Thyroid gland (tissue), 4 donors: ENCODE results near the gene MAJIN. TPM values are rescaled to one million over a fixed set of nuclear protein-coding genes. Genes with fewer than 3 reads are reported as not detected.
A peak's percentile ranks its signal among the peaks of the same experiment; 100 is the strongest.

Source experiments
- DNase-seq, 2 donors: peaks; one replicate each; pipeline ENCODE4 v3.0.0-alpha.2; 2019
- H3K27ac ChIP-seq, 3 donors: fragments of 200-600 bp; sonication (generic); 1 replicate in 2 of 3; 2 replicates in 1 of 3; pipeline ENCODE4 v1.5.1; 2016 to 2019; ENCODE audit warnings: mild to moderate bottlenecking in 1 of 3, moderate library complexity in 1 of 3
- H3K27me3 ChIP-seq: fragments of 200-600 bp; sonication (generic); one replicate; pipeline ENCODE4 v1.5.1; 2019
- H3K36me3 ChIP-seq, 2 donors: fragments of 200-600 bp; sonication (generic); one replicate each; pipeline ENCODE4 v1.5.1; 2016 to 2019
- H3K4me1 ChIP-seq, 2 donors: fragments of 200-600 bp; sonication (generic); one replicate each; pipeline ENCODE4 v1.5.1; 2017 to 2019
- H3K4me3 ChIP-seq, 3 donors: fragments of 200-600 bp; sonication (generic); replicated peaks in 1 of 3; 1 replicate in 2 of 3; 2 replicates in 1 of 3; pipeline ENCODE4 v1.5.1; 2016; ENCODE audit warnings: mild to moderate bottlenecking in 1 of 3
- H3K9me3 ChIP-seq: fragments of 200-600 bp; sonication (generic); one replicate; pipeline ENCODE4 v1.5.1; 2017
- POLR2A ChIP-seq, 2 donors: fragments of 450-650 bp; IDR thresholded peaks; one replicate each; pipeline ENCODE4 v1.6.1; 2017; ENCODE audit warnings: antibody characterized with exemption in 2 of 2, mild to moderate bottlenecking in 2 of 2, moderate library complexity in 1 of 2
- WGBS, 2 donors: methylation state at CpG; one replicate each; pipeline ENCODE4 v1.1.5; 2017; 5-methylcytosine and 5-hydroxymethylcytosine counted together
- intact Hi-C: fragments of 100-400 bp; cut with DNase I; formaldehyde crosslinking; loops from one replicate; pipeline ENCODE4 v1.15.1; 2023
- total RNA-seq, 4 donors: library from RNA; depleted of rRNA; stranded (reverse); fragments of >200 nt; gene quantifications; one replicate each; pipeline ENCODE4 v1.2.3, GENCODE V29; 2016
- TF ChIP-seq, protein P1 (sequence below), 6 experiments: fragments of 200-600 bp in 3 of 6; fragments of 450-650 bp in 3 of 6; sonication (generic) in 3 of 6; IDR thresholded peaks; one replicate each; pipeline ENCODE4 v1.5.1; 2016 to 2019; ENCODE audit warnings: antibody characterized with exemption in 6 of 6, mild to moderate bottlenecking in 2 of 6, inconsistent platforms in 1 of 6, moderate library complexity in 1 of 6

The MAJIN gene
- total RNA-seq, 4 donors from 2014 or later = 0.27 TPM; not detected in 3

DNA sequence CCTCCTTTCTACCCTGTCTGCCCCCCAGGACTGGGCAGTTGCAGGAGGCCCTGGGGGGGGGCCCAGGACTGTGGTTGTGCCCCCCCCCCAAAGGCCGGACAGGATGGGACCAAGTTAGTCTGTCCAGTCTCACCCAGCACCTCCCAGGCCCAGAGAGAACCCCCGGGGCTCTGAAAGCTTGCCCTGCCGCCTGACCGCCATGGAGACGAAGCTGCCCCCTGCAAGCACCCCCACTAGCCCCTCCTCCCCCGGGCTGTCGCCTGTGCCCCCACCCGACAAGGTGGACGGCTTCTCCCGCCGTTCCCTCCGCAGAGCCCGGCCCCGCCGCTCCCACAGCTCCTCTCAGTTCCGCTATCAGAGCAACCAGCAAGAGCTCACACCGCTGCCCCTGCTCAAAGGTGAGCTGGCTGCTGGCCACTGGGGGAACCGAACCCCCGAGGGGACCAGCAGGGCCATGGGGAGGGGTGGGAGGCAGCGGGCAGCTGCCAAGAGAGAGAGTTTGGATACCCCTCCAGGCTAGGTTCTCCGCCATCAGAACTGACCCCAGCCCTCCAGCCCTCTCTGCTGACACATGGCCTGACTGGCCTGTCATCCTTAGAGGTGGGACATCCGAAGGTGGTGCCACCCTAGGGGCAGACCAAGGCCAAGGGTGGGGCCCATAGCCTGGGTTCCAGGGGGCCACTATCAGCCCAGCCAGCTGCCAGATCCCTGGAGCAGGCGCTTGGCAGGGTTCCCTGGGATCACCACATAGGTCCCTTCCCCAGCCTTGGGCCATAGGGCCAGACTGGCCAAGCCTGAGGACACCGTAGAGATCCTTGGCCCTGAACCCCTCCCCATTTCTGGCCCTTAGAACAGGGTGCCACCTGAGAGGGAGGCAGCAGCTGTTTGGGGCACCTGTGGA is 46.1 kb downstream of the MAJIN start:
- H3K27me3 ChIP-seq = no peaks in the 10 kb centered on the region
- H3K27ac ChIP-seq = no peak overlapping the region
- WGBS, 2 donors = 49 to 64% methylated on average over 4 to 19 of the region's 24 CpGs
- no peaks in the 10 kb centered on the region for H3K9me3 ChIP-seq
- H3K36me3 ChIP-seq = peaks cover 11 to 30% of the 10 kb centered on the region in 2 donors
- H3K4me3 ChIP-seq = peak overlapping the region in 1 of 3 donors; percentile 92
- TF ChIP-seq POLR2A (IDR thresholded peaks at IDR 0.05) = no peak
- TF ChIP-seq, protein P1, sequence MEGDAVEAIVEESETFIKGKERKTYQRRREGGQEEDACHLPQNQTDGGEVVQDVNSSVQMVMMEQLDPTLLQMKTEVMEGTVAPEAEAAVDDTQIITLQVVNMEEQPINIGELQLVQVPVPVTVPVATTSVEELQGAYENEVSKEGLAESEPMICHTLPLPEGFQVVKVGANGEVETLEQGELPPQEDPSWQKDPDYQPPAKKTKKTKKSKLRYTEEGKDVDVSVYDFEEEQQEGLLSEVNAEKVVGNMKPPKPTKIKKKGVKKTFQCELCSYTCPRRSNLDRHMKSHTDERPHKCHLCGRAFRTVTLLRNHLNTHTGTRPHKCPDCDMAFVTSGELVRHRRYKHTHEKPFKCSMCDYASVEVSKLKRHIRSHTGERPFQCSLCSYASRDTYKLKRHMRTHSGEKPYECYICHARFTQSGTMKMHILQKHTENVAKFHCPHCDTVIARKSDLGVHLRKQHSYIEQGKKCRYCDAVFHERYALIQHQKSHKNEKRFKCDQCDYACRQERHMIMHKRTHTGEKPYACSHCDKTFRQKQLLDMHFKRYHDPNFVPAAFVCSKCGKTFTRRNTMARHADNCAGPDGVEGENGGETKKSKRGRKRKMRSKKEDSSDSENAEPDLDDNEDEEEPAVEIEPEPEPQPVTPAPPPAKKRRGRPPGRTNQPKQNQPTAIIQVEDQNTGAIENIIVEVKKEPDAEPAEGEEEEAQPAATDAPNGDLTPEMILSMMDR (IDR thresholded peaks at IDR 0.05) = no peak
- peak; percentile 25 for DNase-seq
- intact Hi-C loops = loop anchor here (5.0 kb wide), 1 partner anchor 692 kb away; the partner anchor contains the start of gene PCNX3
- peaks cover 9 to 18% of the 10 kb centered on the region in 2 donors for H3K4me1 ChIP-seq

DNA sequence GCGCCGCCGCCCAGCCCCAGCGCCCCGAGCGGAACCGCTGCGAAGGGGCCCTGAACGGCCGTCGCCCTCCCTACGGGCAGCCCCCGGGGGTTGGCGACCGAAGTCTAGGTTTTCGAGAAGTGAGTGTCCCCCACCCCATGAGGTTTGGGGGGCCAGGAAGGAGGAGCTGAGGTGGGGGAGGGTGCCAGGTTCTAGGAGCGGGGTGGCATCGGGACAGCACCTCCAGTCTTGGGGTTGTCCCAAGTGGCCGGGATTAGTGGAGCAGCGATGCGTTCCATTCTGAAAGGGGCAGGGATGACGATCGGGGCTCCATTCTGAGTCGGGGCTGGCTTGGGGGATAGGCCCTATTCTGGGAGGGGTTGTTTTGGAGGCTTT is 47.0 kb downstream of the MAJIN start:
- intact Hi-C loops = loop anchor here (5.0 kb wide), 2 partner anchors 102 to 692 kb away; partner anchors contain the start of genes PCNX3 and SNX15
- WGBS, 2 donors = 1% methylated on average over 14 to 21 of the region's 24 CpGs
- Histone ChIP-seq H3K27ac (peak overlapping the region; percentile 94 to 96 (median 95)), H3K9me3 (no peaks in the 10 kb centered on the region), H3K36me3 (peaks cover 2 to 21% of the 10 kb centered on the region in 2 donors), H3K4me1 (peaks cover 9 to 18% of the 10 kb centered on the region in 2 donors), H3K4me3 (peak overlapping the region; percentile 53 to 96 (median 92)), H3K27me3 (no peaks in the 10 kb centered on the region)
- DNase-seq = peak; percentile 33 to 36
- TF ChIP-seq POLR2A (IDR thresholded peaks at IDR 0.05) = no peak
- TF ChIP-seq, protein P1 (IDR thresholded peaks at IDR 0.05) = no peak

DNA sequence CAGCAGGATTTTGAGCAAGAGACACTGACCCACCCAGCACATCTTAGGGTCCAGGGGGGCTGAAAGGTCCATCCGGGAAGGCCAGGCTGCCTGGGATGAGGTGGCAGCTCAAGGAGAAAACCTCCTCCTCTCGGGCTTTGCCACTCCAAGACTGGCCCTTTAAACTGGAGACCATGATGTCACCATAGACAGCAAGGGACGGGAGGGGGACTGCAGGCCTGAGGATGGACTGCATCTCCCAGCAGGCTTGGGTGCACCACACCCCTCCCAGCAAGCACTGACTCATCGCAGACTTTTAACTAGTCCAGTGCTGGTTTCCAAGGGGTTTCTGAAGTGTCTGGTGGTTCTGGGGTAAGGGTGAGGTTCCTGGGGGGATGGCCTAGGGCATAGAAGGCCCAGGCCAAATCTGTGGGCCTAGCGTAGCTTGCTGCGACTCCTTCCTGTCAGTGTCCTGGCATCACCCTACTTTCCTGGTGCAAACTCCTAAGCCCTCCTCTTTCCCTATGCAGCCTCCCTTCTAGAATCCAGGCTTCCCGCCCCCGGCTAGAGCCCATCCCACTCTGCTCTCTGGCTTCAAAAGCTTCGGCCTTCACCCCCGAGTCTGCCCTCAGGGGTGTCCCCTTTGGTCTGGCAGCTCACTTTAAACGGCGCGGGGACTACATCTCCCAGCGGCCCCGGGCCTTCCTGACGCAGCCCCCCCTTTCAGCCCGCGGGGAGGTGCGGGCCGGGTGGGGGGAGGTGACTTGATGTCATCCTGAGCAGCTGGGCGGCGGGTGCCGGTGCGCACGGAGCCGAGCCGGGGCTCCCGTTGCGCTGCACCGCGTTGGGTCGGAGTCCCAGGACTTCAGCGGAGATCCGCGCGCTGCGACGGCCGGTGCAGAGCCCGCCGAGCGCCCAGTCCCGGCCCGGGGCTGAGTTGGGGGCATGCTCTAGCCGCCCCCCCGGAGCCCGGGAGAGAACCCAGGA is 47.7 kb downstream of the MAJIN start, which contains the start of gene PPP2R5B:
TSS of gene PPP2R5B (plus strand) at position 746 of the 966 bp plus-strand sequence. CDS start 1,046 bp downstream, outside the sequence.
- Histone ChIP-seq H3K4me3 (peak within 1 kb of the TSS; percentile 53 to 96 (median 92)), H3K4me1 (peaks cover 9 to 18% of the 10 kb centered on the region in 2 donors), H3K27me3 (no peaks in the 10 kb centered on the region), H3K36me3 (peaks cover 0 to 15% of the 10 kb centered on the region in 2 donors), H3K9me3 (no peaks in the 10 kb centered on the region), H3K27ac (peak within 1 kb of the TSS; percentile 94 to 96 (median 95))
- DNase-seq = peak; percentile 95
- TF ChIP-seq, protein P1 (IDR thresholded peaks at IDR 0.05) = peak in 2 of 6 experiments; percentile 12 to 49
- peak in 1 of 2 donors; percentile 84 for TF ChIP-seq POLR2A (IDR thresholded peaks at IDR 0.05)
- intact Hi-C loops = loop anchor here (5.0 kb wide), 1 partner anchor 103 kb away; the partner anchor contains the start of gene SNX15
- 0% methylated on average over 10 to 18 of the region's 47 CpGs for WGBS, 2 donors

DNA sequence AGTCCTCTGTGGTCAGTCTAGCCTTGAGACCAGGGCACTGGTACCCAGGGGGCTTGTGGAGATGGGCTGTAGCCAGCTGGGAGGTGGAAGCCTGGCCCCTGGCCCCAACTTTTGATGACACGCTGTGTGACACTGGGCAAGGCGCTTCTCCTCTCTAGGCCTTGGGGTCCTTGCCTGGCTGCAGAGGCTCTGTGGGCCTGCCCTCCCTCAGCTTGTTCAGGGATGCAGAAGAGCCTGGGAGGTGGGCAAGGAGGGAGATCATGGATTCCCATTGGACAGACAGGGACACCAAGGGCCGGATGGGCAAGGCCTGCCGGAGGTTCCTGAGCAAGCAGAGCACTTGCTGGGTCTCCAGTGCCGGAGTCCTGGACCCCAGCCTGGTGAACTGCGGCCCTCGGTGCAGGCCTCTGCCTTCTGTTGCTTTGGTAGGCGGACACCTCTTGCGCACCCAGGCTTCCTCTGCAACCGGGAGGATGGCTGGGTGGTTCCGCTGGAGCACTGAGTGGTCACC is 48.7 kb downstream of the MAJIN start:
- Histone ChIP-seq H3K9me3 (no peaks in the 10 kb centered on the region), H3K27ac (no peak overlapping the region), H3K4me3 (peak overlapping the region in 1 of 3 donors; percentile 92), H3K36me3 (peaks cover 0 to 5% of the 10 kb centered on the region in 2 donors), H3K4me1 (peaks cover 12 to 23% of the 10 kb centered on the region in 2 donors), H3K27me3 (no peaks in the 10 kb centered on the region)
- TF ChIP-seq POLR2A (IDR thresholded peaks at IDR 0.05) = no peak
- TF ChIP-seq, protein P1 (IDR thresholded peaks at IDR 0.05) = no peak
- 94% methylated on average over 7 to 11 of the region's 11 CpGs for WGBS, 2 donors
- intact Hi-C loops = loop anchor here (5.0 kb wide), 1 partner anchor 104 kb away; the partner anchor contains the start of gene SNX15
- DNase-seq = no peak
